GM18867 (cell line): Measurements from ENCODE around the gene CD276.

ENCODE experiments used
- ATAC-seq: cut with Tn5 transposase; IDR thresholded peaks from one replicate; pipeline ENCODE4 v1.9.1; 2021; ENCODE audit warnings: mild to moderate bottlenecking, moderate library complexity; ENCODE audit not compliant: unreplicated experiment

The CD276 gene

DNA sequence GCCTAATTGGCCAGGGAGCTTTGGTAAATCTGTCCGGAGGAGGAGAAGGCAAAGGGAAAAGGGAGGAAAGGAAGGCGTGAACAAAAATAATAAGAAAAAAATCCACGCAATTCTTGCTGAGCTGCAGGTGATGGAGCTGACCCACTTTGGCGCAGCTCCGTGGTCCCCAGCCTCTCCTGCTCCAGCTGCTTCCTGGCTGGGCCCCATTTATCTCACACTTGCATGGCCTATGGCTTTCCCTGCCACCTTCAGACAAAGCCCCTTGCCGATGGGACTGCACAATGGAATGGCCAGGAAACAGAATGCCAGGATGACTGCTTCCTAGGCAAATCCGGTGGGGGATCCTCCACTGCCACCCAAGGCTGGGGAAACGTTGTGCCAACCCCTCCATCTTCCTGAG is 62.1 kb downstream of the CD276 start:
- ATAC-seq, result no peak

GRCh38 chr15:73746883-73747282 is 62.7 kb downstream of the CD276 start:
- ATAC-seq, result no peak

- no peak for ATAC-seq
Measured at GRCh38 chr15:73747847-73748590, 63.8 kb downstream of the CD276 start.

- no peak for ATAC-seq
Measured at GRCh38 chr15:73748730-73749129, 64.5 kb downstream of the CD276 start.

GRCh38 chr15:73749533-73749932 is 65.3 kb downstream of the CD276 start:
- no peak for ATAC-seq

- ATAC-seq, result no peak
Measured at GRCh38 chr15:73749971-73750370, 65.8 kb downstream of the CD276 start.

- no peak for ATAC-seq
Measured at GRCh38 chr15:73750438-73750837, 66.3 kb downstream of the CD276 start.

- ATAC-seq, result no peak
Measured at GRCh38 chr15:73750951-73751350, 66.8 kb downstream of the CD276 start.

DNA sequence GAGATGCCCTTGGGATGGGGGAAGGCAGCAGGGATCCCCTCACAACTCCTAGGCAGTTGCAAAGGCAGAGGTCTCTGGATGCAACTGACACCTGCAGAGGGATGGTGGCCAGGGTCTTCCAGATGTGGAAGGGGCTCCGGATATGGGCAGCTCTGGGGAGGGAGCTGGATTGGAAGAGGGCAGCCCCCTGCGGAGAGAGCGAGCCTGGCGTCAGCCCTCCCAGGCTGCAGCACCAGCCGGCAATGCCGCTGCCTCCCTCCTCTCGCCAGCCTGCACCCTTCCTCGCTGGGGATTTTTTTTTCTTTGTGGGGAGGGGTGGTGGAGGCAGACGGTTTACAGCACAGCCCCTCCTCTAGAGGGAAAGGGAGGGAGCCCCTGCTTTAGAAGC is 67.3 kb downstream of the CD276 start:
- no peak for ATAC-seq

DNA sequence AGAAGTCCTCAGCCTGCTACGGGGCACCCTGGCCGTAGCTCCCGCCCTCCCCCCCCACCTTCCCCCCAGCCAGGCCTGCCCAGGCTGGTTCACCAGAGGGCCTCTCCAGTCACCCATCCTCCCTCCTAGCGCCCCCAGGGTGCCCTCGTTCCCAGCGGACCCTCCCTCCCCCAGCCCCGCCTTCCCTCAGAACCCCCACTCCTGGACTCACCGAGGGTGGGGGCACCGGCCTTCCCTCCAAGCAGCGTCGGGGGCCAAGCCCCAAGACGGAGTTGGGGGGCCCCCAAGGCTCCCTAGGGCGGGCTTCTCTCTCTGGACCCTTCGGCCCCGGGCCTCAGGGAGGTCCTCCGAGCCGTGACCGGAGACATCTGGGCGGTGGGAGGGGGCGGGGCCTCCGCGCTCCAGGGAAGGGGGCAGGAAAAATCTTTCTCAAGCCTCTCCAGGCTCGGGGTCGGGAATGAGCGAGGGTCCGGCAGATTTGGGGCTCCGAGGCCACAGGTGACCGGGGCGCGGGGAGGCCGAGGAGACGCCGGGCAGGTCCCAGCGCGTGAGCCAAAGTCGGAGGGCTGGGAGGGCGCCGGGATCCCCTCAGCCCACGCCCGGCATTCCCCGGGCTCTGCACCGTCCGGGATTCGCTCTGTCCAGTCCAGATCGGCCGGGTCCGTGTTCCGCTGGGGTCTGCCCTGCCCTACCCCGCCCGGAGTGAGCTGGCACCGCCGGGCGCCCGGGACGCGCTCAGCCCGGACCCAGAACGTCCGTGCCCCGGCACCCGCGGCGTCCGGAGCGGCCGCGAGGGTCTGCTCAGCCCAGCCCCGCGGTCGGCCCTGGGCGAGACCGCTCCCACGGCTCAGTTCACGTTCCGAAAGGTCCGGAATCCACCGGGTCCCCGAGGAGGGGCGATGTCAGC is 68.0 kb downstream of the CD276 start:
- no peak for ATAC-seq

DNA sequence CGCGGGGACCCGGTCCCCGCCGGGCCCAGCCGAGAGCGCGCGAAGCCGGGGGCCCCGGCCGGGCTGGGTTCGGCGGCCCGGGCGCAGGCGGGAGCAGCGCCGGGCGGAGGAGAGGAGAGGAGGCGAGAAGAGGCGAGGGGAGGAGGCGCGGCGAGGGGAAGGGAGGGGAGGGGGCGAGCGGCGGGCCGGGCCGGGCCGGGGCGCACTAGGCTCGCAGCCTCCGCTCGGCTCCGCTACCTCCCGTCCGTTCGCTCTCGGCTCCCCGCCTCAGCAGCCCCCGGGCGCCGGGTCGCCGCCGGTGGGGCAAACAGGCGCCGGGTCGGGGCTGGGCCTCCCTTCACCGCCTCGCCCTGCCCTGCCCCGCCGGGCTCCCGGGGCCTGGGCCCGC is 68.6 kb downstream of the CD276 start:
- ATAC-seq, result no peak

- no peak for ATAC-seq
Measured at GRCh38 chr15:73753250-73754130, 69.3 kb downstream of the CD276 start, which contains the start of gene INSYN1. TSS of gene INSYN1 (minus strand) at chr15:73753351. CDS start at chr15:73751130, 2,221 bp downstream.

GRCh38 chr15:73754461-73754860 is 70.3 kb downstream of the CD276 start:
- no peak for ATAC-seq

- no peak for ATAC-seq
Measured at GRCh38 chr15:73755481-73755880, 71.3 kb downstream of the CD276 start.

- no peak for ATAC-seq
Measured at GRCh38 chr15:73755946-73756345, 71.8 kb downstream of the CD276 start.

GRCh38 chr15:73756390-73756789 is 72.2 kb downstream of the CD276 start:
- no peak for ATAC-seq

DNA sequence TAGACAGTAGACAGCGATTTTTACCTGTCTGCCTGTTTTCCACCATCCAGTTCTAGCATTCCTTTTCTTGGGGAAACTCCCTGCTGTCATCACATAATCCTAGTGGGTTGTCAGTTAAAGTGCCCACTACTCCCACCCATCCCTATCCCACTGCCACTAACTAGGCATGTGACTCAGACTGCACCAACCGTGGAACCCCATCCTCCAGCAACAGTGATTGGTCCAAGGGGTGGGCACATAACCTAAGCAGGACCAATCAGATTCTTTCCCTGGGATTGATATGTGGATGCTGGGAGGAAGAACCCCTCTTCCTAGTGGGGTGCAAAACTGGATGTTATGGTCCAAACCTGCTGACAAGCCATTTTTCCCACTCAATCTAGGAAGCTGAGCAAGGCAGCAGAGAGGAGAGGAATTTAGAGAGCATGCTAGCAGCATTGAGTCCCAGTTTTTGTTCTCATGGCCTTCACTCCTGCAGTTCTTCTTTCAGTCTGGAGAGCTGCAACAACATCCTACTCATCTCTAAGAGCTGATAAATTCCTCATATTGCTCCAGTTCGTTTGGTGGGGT is 72.8 kb downstream of the CD276 start:
- no peak for ATAC-seq

DNA sequence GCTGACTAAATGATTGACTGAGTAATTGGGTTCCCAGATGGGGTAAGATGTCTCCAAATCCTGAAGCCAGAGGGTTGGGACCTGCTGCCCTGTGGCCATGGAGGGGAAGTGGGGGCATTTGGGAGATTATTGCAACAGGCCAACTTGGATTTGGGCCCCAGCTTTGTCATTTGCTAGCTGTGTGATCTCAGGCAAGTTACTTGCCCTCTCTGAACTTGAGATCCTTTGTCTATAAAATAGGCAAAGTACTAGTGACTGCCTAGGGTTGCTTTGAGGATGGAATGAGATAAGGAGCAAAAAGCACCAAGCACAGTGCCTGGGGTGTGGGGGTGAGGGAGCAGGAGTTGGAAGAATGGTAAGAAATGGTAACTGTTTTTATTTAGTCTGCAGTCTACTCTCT is 73.4 kb downstream of the CD276 start:
- ATAC-seq, result no peak

DNA sequence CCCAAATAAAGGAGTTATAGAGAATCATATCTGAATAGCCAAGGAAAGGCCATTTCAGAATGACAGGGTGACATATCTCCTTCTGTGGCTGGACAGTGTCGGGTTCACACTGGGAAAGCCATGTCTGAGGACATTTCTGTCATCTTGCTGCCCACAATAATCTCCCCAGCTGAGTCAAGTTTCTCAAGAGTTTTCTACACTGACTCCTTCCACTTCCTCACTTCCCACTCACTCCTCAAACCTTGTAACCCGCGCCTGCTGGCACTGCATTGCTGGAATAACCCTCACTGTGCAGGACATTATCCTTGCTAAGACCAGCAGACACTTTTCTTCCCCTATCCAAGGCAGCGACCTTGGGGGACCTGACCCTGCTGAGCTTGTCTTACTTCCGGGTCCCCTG is 74.3 kb downstream of the CD276 start:
- ATAC-seq, result no peak
